Measurements from ENCODE around the gene SESTD1. TPM values are rescaled to one million over a fixed set of nuclear protein-coding genes. Genes with fewer than 3 reads are reported as not detected.

SESTD1 gene
- total RNA-seq, 1 donor from 2014 or later = 19.4 TPM

GRCh38 chr2:179170901-179171300 lies 93.7 kb downstream of the SESTD1 start:
- TF ChIP-seq EZH2 (IDR thresholded peaks at IDR 0.05; ENCODE audit: insufficient read depth, low read length) = no peak
- no peaks in the 10 kb centered on the region for H3K9me3 ChIP-seq (ENCODE audit: insufficient read depth, low read depth, low read length)
- peaks cover 4% of the 10 kb centered on the region for H3K36me3 Mint-ChIP-seq (ENCODE audit: low read depth, unreplicated experiment)
- H3K79me2 ChIP-seq (ENCODE audit: insufficient read depth, low read length) = no peaks in the 10 kb centered on the region
- no peak overlapping the region for H3K4me3 ChIP-seq (ENCODE audit: insufficient read depth, low read depth, low read length)
- no peak overlapping the region for H3K27ac ChIP-seq (ENCODE audit: low read depth, low read length)
- no peak for FAIRE-seq
- H2AFZ ChIP-seq (ENCODE audit: low read depth, low read length) = no peak overlapping the region
- no peaks in the 10 kb centered on the region for H4K20me1 ChIP-seq (ENCODE audit: insufficient read depth, low read length)
- H3K36me3 ChIP-seq (ENCODE audit: insufficient read depth, low read length) = no peaks in the 10 kb centered on the region
- no peak for DNase-seq (ENCODE audit: low read depth)
- no peak overlapping the region for H3K4me2 ChIP-seq (ENCODE audit: low read length)
- no peaks in the 10 kb centered on the region for H3K9me3 Mint-ChIP-seq (ENCODE audit: unreplicated experiment)
- H3K27me3 ChIP-seq (ENCODE audit: insufficient read depth, low read length) = no peaks in the 10 kb centered on the region
- no peak overlapping the region for H3K9ac ChIP-seq (ENCODE audit: low read length)
- H3K4me3 Mint-ChIP-seq (ENCODE audit: unreplicated experiment) = no peak overlapping the region
- H3K4me1 ChIP-seq (ENCODE audit: insufficient read depth, low read length) = no peaks in the 10 kb centered on the region
- no peaks in the 10 kb centered on the region for H3K4me1 Mint-ChIP-seq (ENCODE audit: low read depth, unreplicated experiment)
- no peaks in the 10 kb centered on the region for H3K27me3 Mint-ChIP-seq (ENCODE audit: low read depth, unreplicated experiment)
- H3K27ac Mint-ChIP-seq (ENCODE audit: unreplicated experiment) = no peak overlapping the region

GRCh38 chr2:179165356-179166000 lies 99.2 kb downstream of the SESTD1 start:
- no peak overlapping the region for H3K27ac ChIP-seq (ENCODE audit: low read depth, low read length)
- H3K4me3 Mint-ChIP-seq (ENCODE audit: unreplicated experiment) = no peak overlapping the region
- H3K27me3 Mint-ChIP-seq (ENCODE audit: low read depth, unreplicated experiment) = no peaks in the 10 kb centered on the region
- no peak overlapping the region for H3K4me2 ChIP-seq (ENCODE audit: low read length)
- no peaks in the 10 kb centered on the region for H3K79me2 ChIP-seq (ENCODE audit: insufficient read depth, low read length)
- no peak overlapping the region for H3K27ac Mint-ChIP-seq (ENCODE audit: unreplicated experiment)
- H3K4me1 Mint-ChIP-seq (ENCODE audit: low read depth, unreplicated experiment) = no peaks in the 10 kb centered on the region
- H2AFZ ChIP-seq (ENCODE audit: low read depth, low read length) = no peak overlapping the region
- no peaks in the 10 kb centered on the region for H4K20me1 ChIP-seq (ENCODE audit: insufficient read depth, low read length)
- TF ChIP-seq EZH2 (IDR thresholded peaks at IDR 0.05; ENCODE audit: insufficient read depth, low read length) = no peak
- TF ChIP-seq, protein P1, sequence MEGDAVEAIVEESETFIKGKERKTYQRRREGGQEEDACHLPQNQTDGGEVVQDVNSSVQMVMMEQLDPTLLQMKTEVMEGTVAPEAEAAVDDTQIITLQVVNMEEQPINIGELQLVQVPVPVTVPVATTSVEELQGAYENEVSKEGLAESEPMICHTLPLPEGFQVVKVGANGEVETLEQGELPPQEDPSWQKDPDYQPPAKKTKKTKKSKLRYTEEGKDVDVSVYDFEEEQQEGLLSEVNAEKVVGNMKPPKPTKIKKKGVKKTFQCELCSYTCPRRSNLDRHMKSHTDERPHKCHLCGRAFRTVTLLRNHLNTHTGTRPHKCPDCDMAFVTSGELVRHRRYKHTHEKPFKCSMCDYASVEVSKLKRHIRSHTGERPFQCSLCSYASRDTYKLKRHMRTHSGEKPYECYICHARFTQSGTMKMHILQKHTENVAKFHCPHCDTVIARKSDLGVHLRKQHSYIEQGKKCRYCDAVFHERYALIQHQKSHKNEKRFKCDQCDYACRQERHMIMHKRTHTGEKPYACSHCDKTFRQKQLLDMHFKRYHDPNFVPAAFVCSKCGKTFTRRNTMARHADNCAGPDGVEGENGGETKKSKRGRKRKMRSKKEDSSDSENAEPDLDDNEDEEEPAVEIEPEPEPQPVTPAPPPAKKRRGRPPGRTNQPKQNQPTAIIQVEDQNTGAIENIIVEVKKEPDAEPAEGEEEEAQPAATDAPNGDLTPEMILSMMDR (IDR thresholded peaks at IDR 0.05; ENCODE audit: insufficient read depth, low read depth, low read length) = no peak
- H3K36me3 Mint-ChIP-seq (ENCODE audit: low read depth, unreplicated experiment) = peaks cover 4% of the 10 kb centered on the region
- H3K4me3 ChIP-seq (ENCODE audit: insufficient read depth, low read depth, low read length) = no peak overlapping the region
- peak; percentile 10 for DNase-seq (ENCODE audit: low read depth)
- H3K9ac ChIP-seq (ENCODE audit: low read length) = no peak overlapping the region
- FAIRE-seq = no peak
- H3K9me3 Mint-ChIP-seq (ENCODE audit: unreplicated experiment) = no peaks in the 10 kb centered on the region
- H3K4me1 ChIP-seq (ENCODE audit: insufficient read depth, low read length) = no peaks in the 10 kb centered on the region
- no peaks in the 10 kb centered on the region for H3K27me3 ChIP-seq (ENCODE audit: insufficient read depth, low read length)
- no peaks in the 10 kb centered on the region for H3K9me3 ChIP-seq (ENCODE audit: insufficient read depth, low read depth, low read length)
- no peaks in the 10 kb centered on the region for H3K36me3 ChIP-seq (ENCODE audit: insufficient read depth, low read length)

GRCh38 chr2:179141206-179141605 lies 123.4 kb downstream of the SESTD1 start:
- peaks cover 8% of the 10 kb centered on the region for H3K36me3 ChIP-seq (ENCODE audit: insufficient read depth, low read length)
- no peak for DNase-seq (ENCODE audit: low read depth)
- H3K9ac ChIP-seq (ENCODE audit: low read length) = no peak overlapping the region
- no peak for TF ChIP-seq EZH2 (IDR thresholded peaks at IDR 0.05; ENCODE audit: insufficient read depth, low read length)
- TF ChIP-seq, protein P1 (IDR thresholded peaks at IDR 0.05; ENCODE audit: insufficient read depth, low read depth, low read length) = no peak
- H3K27ac ChIP-seq (ENCODE audit: low read depth, low read length) = no peak overlapping the region
- no peak overlapping the region for H3K27ac Mint-ChIP-seq (ENCODE audit: unreplicated experiment)
- H3K27me3 Mint-ChIP-seq (ENCODE audit: low read depth, unreplicated experiment) = no peaks in the 10 kb centered on the region
- no peak overlapping the region for H3K4me3 ChIP-seq (ENCODE audit: insufficient read depth, low read depth, low read length)
- no peak overlapping the region for H3K4me2 ChIP-seq (ENCODE audit: low read length)
- H3K4me1 ChIP-seq (ENCODE audit: insufficient read depth, low read length) = no peaks in the 10 kb centered on the region
- H3K9me3 ChIP-seq (ENCODE audit: insufficient read depth, low read depth, low read length) = no peaks in the 10 kb centered on the region
- no peaks in the 10 kb centered on the region for H3K9me3 Mint-ChIP-seq (ENCODE audit: unreplicated experiment)
- H3K79me2 ChIP-seq (ENCODE audit: insufficient read depth, low read length) = no peaks in the 10 kb centered on the region
- H3K4me1 Mint-ChIP-seq (ENCODE audit: low read depth, unreplicated experiment) = no peaks in the 10 kb centered on the region
- H2AFZ ChIP-seq (ENCODE audit: low read depth, low read length) = no peak overlapping the region
- no peaks in the 10 kb centered on the region for H4K20me1 ChIP-seq (ENCODE audit: insufficient read depth, low read length)
- no peak overlapping the region for H3K4me3 Mint-ChIP-seq (ENCODE audit: unreplicated experiment)
- H3K36me3 Mint-ChIP-seq (ENCODE audit: low read depth, unreplicated experiment) = no peaks in the 10 kb centered on the region
- FAIRE-seq = no peak
- no peaks in the 10 kb centered on the region for H3K27me3 ChIP-seq (ENCODE audit: insufficient read depth, low read length)
